GM18502 (cell line): ENCODE data around the gene SOWAHA.
"Not testable (repeated sequence)": the region's sequence is repeated elsewhere in the genome, so short reads cannot be mapped to it uniquely, and the experiment has no call there.

Experiments
- ATAC-seq: cut with Tn5 transposase; IDR thresholded peaks from one replicate; pipeline ENCODE4 v1.9.1; 2021; ENCODE audit warnings: mild to moderate bottlenecking; ENCODE audit not compliant: unreplicated experiment, poor library complexity

Gene SOWAHA

DNA sequence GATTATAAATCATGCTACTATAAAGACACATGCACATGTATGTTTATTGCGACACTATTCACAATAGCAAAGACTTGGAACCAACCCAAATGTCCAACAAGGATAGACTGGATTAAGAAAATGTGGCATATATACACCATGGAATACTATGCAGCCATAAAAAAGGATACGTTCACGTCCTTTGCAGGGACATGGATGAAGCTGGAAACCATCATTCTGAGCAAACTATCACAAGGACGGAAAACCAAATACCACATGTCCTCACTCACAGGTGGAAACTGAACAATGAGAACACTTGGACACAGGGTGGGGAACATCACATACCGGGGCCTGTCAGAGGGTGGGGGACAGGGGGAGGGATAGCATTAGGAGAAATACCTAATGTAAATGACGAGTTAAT, 7.2 kb upstream of the SOWAHA start:
- not testable (repeated sequence) for ATAC-seq

DNA sequence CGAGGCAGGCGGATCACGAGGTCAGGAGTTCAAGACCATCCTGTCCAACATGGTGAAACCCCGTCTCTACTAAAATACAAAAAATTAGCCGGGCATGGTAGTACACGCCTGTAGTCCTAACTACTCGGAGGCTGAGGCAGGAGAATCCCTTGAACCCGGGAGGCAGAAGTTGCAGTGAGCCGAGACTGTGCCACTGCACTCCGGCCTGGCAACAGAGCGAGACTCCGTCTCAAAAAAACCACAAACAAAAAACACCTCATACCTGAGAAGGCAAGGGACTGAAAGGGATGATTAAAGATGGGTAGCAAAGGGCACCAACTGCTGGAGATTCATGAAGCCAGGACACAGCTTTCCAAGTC, 6.3 kb upstream of the SOWAHA start:
- not testable (repeated sequence) for ATAC-seq

DNA sequence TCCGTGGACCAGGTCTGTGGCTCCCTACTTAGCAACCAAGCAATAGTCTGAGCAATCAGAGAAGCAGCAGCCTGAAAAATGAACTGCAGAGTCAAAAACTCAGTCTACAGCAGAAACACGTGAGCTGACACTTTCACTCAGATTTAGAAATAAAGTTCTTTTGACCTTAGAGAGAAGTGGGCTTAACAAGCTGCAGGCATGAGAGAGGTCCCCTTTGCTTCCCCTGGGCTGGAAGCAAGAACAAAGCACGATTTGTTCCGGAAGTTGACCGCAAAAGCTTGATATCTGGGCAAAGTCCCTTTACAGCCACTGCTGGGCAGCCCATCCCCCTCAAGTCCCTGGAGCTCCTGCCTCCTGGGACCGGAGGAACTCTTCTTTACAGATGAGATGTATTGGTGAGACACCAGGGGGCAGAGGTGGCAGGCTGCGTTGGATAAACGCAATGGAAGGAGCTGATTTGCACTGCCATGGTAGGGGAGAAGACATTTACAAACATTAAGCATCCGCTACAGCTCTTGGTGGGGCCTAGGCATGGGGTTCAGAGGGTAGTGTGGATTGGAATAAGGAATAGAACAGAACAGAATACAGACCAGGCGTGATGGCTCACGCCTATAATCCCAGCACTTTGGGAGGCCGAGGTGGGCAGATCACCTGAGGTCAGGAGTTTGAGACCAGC, 5.8 kb upstream of the SOWAHA start:
- no peak for ATAC-seq

DNA sequence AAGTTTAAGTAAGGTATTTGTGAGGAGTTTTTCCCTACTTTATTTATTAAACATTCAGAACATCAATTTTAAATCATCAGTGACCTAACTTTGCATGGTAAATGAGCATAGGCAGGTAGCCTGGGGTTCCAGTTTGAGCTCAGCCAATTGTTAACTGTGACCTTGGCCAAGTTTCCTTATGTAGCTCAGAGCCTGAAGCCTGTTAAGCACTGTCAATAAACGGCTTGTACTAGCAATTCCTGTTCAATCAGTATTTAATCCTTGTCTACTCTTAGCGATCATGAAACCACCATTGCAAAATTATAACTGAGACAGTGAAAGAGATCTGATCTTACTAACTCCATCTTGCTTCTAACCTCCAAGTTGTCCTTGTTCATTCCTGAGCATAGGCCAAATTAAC, 4.7 kb upstream of the SOWAHA start:
- ATAC-seq, result no peak

GRCh38 chr5:132808866-132809265, 4.2 kb upstream of the SOWAHA start:
- no peak for ATAC-seq

GRCh38 chr5:132810605-132811004, 2.5 kb upstream of the SOWAHA start:
- no peak for ATAC-seq

GRCh38 chr5:132812123-132812765, 858 bp upstream of the SOWAHA start:
- no peak for ATAC-seq

DNA sequence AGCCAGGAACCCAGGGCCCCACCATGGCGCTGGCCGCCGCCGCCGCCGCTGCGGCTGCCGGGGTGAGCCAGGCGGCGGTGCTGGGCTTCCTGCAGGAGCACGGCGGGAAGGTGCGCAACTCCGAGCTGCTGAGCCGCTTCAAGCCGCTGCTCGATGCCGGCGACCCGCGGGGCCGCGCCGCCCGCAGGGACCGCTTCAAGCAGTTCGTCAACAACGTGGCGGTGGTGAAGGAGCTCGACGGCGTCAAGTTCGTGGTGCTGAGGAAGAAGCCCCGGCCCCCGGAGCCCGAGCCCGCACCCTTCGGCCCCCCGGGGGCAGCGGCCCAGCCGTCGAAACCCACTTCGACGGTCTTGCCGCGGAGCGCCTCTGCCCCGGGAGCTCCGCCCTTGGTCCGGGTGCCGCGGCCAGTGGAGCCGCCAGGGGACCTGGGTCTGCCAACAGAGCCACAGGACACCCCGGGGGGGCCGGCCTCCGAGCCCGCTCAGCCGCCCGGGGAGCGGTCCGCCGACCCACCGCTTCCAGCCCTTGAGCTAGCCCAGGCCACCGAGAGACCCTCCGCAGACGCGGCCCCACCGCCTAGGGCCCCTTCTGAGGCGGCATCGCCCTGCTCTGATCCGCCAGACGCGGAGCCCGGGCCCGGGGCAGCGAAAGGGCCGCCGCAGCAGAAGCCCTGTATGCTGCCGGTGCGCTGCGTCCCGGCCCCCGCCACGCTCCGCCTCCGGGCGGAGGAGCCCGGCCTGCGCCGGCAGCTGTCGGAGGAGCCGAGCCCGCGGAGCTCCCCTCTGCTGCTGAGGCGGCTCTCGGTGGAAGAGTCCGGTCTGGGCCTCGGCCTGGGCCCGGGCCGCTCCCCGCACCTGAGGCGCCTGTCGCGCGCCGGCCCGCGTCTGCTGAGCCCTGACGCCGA, 749 bp downstream of the SOWAHA start:
- ATAC-seq, result no peak

DNA sequence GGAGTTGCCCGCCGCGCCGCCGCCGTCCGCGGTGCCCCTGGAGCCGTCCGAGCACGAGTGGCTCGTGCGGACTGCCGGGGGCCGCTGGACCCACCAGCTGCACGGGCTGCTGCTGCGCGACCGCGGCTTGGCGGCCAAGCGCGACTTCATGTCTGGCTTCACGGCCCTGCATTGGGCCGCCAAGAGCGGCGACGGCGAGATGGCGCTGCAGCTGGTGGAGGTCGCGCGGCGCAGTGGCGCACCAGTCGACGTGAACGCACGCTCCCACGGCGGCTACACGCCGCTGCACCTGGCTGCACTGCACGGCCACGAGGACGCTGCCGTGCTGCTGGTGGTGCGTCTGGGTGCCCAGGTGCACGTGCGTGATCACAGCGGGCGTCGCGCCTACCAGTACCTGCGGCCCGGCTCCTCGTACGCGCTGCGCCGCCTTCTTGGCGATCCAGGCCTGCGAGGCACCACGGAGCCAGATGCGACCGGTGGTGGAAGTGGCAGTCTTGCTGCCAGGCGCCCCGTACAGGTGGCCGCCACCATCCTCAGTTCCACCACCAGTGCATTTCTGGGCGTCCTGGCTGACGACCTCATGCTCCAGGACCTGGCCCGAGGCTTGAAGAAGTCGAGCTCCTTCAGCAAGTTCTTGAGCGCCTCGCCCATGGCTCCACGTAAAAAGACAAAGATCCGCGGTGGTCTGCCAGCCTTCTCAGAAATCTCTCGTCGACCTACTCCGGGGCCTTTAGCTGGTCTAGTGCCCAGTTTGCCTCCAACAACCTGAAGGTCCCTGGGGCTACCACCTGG, 1.6 kb downstream of the SOWAHA start:
- ATAC-seq, result no peak

DNA sequence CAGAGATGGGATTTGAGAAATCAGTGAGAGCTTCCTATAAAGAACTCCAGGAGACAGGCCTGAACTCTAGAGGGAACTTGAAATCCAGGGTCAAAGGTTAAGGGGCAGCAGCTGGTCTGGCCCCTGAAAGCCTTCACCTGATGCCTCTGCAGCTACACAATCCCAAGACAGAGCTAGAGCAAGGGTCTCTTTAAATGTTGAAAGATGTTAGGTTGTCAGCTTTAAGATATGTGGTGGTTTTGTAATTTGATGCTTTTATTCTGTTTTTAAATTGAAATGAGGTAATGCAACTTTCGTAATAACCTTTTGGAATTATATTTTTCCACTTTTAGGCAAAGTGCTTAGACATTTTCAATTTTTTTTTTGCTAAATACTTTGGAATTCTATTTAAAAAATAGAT, 2.4 kb downstream of the SOWAHA start:
- ATAC-seq, result no peak

DNA sequence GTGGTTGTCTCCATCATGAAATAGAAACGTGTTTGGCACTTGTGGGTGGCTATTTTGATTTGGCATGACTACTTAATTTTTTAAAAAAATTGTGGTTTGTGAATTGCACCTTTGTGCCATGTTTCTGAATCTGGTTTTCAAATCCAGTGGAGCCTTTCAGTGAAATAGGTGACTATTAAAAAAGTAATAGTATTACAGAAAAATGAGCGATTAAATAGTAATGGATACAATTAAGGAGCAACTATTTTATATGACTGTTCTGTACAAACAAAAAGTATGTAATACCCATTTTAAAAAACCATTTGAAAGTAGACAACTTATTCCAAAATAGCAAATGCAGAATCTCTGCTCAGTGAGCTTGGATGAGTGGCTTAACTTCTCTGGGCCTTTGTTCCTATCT, 3.0 kb downstream of the SOWAHA start:
- ATAC-seq, result no peak

GRCh38 chr5:132816554-132816953, 3.5 kb downstream of the SOWAHA start:
- ATAC-seq, result no peak

DNA sequence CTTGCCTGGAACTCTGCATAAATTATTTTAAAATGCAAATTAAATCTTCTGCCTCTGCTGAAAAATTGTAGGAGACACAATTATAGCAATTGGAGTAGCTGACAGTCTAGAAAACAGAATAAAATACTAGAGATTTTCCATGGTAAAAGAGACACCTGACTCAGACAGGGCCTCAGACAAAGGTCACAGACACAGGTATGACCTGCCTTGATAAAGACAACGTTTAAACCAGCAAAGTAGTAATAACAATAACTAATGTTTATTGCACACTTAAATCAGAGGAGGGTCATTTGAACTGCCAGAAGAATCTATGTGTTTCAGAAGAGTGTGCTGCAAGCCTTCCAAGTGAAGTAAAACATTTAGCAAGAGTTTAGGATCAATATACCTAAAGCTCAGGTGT, 3.9 kb downstream of the SOWAHA start:
- ATAC-seq, result no peak

GRCh38 chr5:132819468-132819867, 6.4 kb downstream of the SOWAHA start:
- ATAC-seq, result no peak

GRCh38 chr5:132820162-132820754, 7.2 kb downstream of the SOWAHA start:
- ATAC-seq, result peak; percentile 77

GRCh38 chr5:132821350-132821749, 8.2 kb downstream of the SOWAHA start:
- no peak for ATAC-seq

GRCh38 chr5:132821791-132822190, 8.7 kb downstream of the SOWAHA start:
- ATAC-seq, result no peak

DNA sequence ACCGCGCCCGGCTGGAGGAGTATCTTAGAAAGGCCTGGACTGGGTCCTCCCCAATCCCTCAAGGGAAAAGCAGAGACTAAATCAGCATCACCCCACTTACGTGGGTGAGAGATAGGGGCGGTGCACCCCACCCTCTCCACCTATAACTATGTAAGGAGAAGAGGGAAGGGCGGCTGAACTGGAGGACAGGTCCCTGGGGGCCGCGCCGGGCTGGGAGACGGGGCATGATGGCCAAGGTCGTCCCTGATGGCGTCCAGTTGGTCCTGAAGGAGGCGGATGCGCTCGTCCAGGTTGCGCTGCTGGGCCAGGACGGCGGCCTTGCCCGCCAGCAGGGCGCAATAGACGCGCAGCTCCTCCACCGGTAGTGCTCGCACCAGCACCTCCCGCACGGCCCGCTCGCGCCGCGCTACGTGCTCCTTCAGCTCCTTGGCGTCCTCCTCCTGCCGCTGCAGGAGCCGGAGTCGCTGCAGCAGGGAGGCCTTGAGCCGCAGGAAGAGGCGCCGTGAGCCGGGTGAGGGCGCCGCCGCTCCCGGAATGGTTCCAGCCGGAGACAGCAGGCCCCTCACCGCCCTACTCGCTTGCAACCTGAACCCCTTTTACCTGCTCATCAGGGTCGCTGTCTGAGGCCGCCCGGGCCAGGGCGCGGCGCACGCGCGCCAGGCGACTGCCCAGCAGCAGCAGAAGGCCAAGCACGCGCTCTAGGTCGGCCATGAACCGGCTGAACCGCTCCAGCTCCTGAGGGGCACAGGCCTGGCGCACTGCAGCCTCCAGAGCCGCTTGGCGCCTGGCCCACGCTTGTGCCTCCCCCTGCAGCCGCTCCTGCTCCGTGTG, 9.8 kb downstream of the SOWAHA start:
- no peak for ATAC-seq

DNA sequence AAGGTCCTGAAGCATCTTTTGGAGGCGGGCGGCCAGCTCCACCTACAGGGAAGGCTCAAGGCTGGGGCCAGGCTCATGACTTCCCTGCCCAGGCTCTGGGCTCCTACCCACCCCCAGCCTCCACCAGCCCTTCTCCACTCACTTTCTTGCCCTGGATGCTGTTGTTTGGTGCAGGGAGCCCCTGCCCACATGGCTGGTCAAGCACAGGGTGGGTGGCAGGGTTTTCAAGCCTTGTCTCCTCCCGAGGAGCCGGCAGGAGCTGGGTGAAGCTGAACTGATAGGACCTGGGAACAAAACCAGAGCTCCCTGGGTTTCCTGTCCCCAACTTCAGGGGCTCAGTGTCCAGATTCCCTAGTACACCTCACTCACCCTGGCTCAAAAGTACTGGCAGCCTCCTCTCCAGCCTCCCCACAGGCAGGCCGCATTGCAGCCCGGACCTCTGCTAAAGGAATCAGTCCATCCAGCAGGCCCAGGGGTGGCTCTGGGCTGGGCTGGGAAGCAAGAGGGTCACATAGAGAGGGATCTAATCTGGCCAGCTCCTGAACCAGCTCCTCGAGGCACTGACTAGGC, 10.5 kb downstream of the SOWAHA start:
- no peak for ATAC-seq
